Dedifferentiated amniotic fluid mesenchymal stem cell (primary cell): ENCODE data around the gene ZNF764.
"Not testable (repeated sequence)": the region's sequence is repeated elsewhere in the genome, so short reads cannot be mapped to it uniquely, and the experiment has no call there.

Source experiments
- DNase-seq: peaks from one replicate; pipeline ENCODE4 v3.0.0-alpha.2; 2016; ENCODE audit errors: extremely low spot score

The ZNF764 gene

DNA sequence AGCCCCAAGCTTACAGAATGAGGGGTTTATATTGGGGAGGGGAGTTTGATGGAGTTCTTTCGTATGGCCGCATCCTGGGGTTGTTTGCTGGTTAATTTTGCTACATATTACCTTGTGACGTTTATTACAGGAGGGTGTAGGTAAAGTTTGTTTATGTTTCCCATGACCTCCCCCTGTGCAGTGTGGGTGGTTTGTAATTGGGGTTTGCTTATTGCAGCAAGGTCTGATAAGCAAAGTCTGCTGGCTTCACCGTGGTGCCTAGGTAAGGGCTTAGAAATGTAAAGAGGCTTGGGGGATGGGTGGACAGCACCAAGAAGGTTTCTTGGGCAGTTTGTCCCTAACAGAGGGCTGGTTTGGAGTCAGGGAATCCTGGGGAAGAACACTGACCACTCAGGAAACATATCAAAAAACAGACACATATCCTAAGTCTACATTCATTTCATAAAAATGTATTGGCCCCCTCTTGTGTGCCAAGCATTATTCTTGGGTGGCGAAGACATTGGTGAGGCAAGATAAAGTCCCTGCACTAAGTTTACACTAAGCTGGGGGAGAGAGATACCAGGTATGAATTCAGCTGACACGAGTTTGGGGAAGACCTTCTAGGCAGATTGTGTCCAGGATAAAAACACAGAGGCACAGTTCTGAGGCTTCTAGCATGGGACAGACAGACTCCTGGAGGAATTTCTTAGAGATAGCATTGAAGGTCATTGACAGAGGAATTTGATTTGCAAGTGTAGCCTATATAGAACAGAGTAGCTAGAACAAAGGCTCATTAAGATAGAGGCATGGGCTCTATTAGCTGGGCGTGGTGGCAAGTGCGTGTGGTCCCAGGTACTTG, 9.5 kb downstream of the ZNF764 start:
- no peak for DNase-seq

DNA sequence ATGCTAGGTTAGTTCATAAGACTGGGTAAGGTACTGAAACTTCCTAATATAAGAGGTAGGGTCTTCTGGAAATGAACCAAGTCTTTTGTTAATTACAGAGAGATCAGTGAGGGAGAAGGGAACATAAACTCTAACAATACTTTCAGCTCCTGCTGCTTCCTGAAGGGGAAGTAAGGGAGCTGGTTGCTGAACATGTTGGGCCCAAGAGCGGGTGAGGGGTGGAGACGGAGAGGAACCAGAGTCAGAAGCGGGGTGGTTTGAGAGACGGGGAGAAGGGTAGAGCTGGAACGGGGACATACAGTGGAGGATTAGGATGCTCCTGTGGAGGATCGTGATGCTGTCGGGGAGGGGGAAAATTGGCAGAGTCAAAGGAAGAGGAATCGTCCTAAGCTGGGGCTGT, 12.1 kb downstream of the ZNF764 start:
- no peak for DNase-seq

DNA sequence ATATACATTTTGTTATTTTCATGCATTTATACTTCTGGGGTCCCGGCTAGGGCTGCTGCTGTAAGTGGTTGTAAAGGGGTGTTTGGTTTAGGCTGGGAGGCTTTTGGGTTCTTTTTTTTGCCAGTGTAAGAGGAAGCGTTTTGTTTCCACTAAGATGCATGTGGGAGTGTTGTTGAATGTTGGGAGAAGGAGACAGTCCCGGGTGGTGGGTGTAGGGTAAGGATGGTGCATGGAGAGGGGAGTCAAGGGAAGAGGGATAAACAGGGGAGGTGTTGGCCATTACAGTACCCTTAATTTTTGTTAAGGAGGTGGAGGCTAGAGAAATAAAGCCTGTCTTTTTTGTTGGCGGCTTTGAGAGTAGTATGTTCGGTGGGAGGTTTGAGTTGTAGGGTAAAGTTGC, 15.1 kb downstream of the ZNF764 start:
- no peak for DNase-seq

DNA sequence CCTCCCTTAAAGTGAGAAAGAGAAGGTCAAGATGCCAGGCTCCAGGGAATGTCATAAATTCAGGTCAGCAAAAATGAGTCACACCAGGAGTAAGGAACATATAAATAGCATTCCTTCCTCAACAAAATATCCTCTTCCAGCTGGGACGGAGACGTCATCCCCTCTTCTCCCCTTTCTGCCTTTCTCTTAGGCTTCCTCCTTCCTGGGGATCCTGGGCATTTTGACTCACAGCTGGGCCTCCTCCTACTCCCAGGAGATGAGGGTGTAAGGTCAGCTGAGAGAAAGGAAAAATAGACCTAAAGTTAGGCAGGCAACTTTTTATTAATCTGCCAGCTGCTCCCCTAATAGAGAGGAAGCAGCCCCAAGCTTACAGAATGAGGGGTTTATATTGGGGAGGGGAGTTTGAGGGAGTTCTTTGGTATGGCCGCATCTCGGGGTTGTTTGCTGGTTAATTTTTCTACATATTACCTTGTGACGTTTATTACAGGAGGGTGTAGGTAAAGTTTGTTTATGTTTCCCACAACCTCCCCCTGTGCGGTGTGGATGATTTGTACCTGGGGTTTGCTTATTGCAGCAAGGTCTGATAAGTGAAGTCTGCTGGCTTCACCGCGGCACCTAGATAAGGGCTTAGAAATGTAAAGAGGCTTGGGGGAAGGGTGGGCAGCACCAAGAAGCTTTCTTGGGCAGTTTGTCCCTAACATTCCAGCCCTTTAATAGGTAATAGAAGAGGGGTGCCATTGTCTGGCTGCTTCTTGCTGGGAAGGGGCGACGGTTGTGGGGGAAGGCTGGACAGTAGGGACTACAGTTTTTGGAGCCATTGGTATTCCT, 16.5 kb downstream of the ZNF764 start:
- DNase-seq = no peak

DNA sequence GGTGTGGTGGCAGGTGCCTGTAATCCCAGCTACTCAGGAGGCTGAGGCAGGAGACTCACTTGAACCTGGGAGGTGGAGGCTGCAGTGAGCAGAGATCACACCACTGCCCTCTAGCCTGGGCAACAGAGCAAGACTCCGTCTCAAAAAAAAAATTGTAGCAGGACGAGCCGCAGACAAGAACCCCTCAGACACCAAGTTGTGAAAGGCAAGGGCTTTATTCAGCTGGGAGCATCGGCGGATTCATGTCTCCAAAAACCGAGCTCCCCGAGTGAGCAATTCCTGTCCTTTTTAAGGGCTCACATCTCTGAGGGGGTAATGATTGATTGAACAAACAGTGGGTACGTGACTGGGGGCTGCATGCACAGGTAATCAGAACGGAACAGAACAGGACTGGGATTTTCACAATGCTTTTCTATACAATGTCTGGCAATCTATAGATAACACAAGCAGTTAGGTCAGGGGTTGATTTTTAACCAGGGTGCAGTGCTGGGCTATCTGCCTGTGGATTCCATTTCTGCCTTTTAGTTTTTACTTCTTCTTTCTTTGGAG, 17.2 kb downstream of the ZNF764 start:
- DNase-seq = not testable (repeated sequence)

DNA sequence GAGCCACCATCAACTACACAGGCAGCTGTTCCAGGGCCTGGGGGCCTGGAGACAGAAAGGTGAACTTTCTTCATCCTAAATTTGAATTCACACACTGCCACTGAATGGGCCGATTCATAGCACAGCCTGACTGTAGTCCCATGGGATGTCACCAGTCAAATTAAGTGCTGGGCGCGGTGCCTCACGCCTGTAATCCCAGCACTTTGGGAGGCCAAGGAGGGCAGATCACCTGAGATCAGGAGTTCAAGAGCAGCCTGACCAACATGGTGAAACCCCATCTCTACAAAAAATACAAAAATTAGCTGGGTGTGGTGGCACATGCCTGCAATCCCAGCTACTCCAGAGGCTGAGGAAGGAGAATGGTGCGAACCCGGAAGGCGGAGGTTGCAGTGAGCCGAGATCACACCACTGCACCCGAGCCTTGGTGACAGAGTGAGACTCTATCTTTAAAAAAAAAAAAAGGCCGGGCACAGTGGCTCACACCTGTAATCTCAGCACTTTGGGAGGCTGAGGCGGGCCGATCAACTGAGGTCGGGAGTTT, 18.1 kb downstream of the ZNF764 start:
- DNase-seq = not testable (repeated sequence)

DNA sequence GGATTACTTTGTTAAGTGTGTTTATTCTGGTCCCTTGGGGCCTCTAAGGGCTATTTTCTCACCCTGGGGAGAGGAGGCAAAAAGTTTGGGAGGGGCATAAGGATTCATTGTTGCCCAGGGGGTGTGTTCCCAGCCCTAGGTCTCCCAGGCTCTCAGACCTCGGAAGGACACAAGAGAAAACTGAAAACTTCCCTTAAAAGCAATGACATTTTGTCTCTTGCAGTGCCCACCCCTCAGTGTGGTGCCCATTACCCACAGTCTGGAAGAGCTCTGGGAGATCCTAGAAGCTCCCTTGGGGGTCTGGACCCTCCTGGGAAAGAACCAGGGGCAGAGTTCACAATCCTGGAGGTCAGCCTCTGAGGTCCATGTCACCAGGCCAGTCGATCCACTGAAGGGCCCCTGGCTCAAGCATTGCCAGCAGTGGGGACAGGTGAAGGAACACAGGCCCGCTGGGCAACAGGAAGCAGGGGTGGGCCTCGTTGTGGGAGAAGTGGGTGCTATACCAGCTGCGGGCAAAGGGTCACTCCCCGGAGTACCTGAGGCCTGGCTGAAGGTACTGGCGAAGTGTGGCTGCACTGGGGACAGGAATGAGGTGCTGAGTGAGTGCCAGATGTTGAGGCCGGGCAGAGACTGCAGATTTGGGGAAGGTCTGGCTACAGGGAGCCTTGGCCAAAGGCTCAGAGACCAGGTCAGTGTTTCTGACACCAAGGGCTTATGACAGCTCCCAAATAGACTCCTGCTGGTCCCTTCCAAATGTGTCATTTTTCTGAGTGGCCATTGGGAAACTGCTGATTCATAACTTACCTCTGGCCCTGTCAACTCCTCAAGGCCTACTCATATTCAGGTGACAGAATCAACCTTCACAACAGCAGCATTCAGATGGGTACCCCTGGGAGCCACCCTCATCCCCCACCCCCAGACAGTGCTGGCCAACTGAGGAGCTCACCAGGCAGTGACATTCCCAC, 18.9 kb downstream of the ZNF764 start:
- no peak for DNase-seq

DNA sequence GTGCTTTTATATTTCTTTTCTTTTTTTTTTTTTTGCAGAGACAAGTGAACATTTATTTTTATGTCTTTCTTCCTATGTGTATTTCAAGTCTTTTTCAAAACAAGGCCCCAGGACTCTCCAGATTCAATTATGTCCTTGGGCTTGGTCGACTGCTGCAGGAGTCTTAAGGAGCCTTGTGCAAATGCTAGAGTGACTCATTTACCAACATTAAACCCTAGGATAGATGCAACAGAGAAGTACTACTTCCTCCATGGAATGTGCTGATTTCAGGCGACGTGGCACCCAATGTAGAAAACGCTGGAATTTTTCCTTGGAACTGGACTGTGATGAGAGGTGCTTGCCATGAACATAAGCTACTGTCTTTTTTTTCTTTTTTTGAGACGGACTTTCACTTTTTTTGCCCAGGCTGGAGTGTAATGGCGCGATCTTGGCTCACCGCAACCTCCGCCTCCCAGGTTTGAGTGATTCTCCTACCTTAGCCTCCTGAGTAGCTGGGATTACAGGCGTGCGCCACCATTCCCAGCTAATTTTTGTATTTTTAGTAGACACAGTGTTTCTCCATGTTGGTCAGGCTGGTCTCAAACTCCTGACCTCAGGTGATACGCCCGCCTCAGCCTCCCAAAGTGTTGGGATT, 21.7 kb downstream of the ZNF764 start:
- not testable (repeated sequence) for DNase-seq

DNA sequence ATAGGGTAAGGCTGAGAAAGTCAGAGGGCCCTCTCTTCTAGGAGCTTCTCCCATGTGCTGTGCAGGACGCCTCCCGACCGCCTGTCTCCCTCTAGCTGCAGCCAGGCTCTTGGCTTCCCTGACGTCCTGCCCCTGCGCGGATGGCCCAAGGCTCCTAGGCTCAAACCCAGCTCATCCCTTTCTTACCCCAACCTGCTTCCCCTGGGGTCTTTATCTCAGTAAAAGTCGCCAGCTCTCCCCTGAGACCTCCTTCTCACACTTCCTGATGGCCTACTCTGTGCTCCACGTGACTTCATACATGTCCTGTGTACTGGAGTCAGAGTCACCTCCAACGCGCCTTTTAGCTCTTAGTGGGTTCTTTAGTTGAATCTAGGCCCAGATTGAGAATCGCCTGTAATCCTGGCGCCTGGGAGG, 22.4 kb downstream of the ZNF764 start:
- DNase-seq = no peak

DNA sequence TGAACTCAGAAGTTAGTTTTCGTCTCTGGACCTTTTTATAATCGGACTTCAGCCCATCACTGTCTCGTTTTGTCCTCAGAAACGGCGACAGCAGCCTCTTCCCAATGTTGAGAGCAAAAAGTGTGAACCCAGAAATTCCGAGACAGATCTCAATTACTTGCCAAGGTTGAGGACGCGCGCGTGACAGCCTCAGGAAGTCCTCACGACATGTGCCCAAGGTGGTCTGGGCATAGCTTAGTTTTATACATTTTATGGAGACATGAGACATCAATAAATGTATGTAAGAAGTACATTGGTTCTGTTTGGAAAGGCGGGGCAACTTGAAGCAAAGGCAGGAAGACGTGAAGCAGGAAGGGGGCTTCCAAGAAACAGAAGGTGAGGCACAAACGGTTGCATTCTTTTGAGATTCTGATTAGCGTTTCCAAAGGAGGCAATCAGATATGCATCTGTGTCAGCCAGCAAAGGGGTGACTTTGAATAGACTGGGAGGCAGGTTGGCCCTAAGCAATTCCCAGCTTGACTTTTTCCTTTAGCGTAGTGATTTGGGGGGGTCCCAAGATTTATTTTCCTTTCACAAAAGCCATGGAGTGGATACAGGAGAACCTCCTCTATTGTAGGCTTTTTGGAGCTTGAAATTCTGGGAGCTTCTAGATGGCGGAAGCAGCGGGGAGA, 22.9 kb downstream of the ZNF764 start:
- DNase-seq = no peak

DNA sequence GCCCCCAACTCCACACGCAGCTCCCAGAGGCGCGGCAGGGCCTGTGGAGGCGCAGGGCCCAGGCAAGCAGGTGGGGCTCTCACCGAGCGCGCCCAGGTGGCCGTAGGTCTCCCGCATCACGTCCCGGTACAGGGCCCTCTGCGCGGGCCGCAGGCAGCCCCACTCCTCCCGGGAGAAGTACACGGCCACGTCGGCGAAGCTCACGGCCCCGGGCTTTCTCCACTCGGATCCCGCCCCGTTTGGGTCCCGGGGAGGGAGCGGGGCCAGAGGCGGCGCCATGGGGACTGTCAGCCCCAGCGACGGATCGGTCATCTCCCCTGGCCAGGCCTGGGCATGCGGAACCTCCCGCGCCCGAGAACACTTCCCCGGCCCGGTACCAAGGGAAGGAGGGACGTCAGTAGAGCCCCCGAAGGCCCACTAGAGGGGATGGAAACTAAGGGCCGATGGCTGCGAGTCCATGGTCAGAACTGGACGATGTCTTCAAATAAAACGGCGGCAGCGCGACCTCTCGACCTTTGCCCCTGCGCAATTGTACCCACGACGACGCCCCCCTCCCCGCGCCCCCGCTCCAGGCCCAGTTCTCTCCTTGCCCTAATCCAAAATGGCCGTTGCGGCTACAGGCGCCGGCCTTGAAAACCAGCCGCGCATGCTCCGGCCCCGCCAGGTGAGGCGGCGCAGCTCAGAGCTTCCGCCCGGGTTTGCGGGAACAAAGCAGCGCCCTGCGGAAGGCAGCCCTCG, 23.6 kb downstream of the ZNF764 start, which contains the start of gene ZNF747:
TSS of gene ZNF747 (minus strand) at position 491 of the 738 bp plus-strand sequence. CDS start at position 312, 179 bp downstream.
- peak; percentile 43 for DNase-seq

DNA sequence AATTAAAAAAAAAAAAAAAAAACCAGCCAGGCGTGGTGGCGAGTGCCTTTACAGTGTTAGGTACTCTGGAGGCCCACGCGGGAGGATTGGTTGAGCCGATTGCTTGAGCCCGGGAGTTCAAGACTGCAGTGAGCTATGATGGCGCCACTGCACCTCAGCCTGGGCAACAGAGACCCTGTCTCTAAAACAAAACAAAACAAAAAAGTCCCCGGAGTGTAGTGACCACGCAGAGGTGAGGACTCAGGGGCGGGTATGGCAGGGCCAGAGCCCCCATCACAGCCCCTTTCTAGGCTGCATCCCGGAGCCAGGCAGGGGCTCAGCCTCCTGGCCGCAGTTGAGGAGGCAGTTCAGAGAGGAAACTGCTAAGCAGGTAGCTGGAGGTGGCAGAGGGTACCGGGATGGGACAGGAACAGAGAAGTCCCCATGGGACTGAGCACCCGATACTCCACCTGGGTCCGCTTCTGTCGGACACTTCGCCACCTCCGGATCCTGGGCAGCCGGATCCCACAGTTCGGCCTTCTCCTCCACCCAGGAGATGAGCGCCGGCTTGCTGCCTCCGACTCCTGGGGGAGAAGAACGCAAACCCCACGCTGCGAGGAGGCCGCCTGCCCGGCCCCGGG, 24.3 kb downstream of the ZNF764 start:
- DNase-seq = no peak

DNA sequence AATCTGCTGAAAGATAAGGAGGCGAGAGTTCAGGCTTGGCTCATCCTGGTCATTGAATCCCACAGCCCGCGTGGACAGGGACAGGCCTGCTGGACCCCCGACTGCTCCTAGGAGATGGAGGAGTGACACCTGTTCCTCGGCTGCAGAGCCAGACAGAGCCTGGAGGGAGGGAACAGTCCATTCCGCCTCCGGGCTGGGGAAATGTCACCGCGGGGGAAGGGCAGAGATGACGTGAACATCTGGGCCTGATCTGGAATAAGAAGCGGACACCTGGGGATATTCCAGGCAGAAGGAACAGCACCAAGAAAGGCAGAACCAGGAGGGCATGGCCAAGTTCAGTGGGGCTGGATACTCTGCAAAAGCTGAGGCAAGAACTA, 25.0 kb downstream of the ZNF764 start:
- DNase-seq = no peak

DNA sequence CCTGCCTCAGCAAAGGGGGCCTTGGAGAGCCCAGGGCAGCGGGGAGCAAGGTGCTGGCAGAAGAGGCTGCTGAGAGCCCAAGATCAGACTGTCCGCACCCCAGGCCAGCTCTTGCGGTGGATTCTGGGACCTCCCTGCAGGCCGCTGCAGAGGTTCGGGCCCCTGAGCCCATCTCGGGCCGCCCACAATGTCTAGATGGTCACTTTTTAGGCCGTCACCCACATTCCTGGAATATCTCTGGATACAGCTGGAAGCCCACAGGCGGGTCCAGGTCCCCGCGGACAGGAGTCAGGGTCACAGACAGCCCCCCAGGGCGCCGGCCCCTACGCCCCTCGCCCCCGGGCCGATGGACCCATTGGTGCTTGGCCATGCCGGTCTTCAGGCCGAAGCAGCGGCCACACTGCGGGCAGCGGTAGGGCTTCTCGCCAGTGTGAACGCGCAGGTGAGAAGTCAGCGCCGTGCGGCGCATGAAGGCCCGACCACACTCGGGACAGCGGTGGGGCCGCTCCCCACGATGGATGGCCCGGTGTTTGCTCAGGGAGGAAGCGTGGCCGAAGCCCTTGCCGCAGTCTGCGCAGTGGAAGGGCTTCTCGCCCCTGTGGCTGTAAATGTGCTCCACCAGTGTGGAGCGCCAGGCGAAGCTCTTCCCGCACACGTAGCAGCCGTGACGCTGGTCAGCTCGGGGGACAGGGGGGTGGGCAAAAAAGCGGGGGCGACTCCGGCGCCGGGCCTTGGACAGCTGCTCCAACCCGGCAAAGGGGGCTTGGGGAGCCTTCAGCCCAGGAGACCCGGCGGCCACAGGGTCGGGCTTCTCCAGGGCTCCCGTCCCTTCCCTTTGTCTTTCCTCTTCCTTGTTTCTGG, 25.7 kb downstream of the ZNF764 start:
- DNase-seq = no peak

DNA sequence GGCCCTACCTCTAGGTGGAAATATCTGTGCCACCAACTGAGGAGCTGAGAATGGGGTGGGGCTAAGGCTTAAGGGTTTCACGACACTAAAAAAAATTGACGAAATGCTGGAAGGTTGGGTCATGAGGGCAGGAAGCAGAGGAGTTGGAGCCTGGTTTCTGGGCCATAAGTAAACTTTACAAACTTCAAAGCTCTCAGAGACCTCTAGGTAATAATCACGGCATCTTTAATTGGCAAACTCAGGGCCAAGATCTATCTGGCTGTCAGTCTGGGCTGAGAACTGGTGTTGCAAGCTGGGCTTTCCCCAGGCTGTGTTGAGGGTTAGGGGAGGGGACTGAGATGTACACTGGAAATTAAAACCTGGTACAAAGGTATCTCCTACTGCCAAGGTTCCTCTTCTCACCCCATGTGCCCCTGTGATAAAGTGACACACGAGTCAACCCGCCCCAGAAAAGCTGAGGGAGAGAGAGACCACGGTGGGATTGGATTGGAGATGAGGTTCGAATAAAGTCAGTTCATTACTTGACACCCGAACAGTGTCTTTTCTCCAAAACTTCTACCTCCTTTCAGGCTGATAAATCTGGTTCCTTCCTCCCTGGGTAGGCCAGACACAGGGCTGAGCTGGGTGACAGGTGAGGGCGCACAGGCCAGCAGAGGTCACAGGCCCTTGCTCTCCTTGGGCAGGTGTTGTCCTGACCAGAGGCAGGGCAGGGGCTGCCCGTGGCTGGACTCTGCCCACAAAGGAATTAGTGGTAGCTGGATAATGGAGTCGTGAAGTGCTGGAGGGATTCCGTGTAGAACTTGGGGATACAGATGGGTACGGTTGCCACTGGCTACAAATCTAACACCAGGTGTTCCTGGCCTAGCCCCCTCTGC, 27.8 kb downstream of the ZNF764 start:
- no peak for DNase-seq

DNA sequence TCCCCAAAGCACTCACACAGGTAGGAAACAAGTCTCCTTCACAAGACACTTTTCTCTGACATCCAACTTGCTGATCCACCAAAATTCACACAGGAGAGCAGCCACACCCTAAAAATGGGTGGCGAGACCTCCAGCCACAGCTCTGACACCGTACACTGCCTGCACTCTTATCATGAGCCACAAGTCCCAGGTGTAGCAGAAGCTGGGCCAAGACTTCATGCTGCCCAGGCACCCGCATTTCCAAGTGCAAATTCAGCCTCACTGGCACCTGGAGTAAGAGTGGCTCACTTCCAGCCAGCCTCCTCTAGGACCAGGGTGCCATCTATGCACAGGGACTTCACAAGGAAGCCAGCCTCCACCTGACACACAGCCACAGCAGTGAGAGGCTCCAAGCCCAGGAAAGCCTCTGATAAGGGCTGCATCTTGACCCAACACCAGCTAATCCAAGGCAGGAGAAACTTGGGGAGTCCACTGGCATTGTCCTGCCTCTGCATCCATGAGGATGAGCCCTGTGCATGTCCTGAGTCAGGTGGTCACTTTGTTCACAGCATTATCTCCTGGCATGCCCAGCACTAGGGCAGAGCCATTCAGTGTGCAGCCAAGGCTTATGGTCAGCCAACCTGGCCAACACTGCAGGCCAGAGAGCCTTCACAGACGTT, 29.2 kb downstream of the ZNF764 start:
- DNase-seq = no peak
